IgD-negative memory B cell (primary cell): ENCODE measurements around the gene CADPS. TPM values are rescaled to one million over a fixed set of nuclear protein-coding genes. Genes with fewer than 3 reads are reported as not detected.

Experiments used
- H3K27ac Mint-ChIP-seq, 3 donors: one replicate each; pipeline ENCODE4 v1.8.0; 2020 to 2022; ENCODE audit warnings: mild to moderate bottlenecking in 3 of 3, mixed read lengths in 3 of 3, moderate library complexity in 1 of 3
- H3K27me3 Mint-ChIP-seq: one replicate; pipeline ENCODE4 v1.8.0; 2021; ENCODE audit warnings: mixed read lengths
- H3K36me3 Mint-ChIP-seq: one replicate; pipeline ENCODE4 v1.8.0; 2020; ENCODE audit warnings: mild to moderate bottlenecking, mixed read lengths
- H3K4me1 Mint-ChIP-seq, 3 donors: one replicate each; pipeline ENCODE4 v1.8.0; 2020 to 2022; ENCODE audit warnings: mixed read lengths in 3 of 3, mild to moderate bottlenecking in 1 of 3
- H3K4me3 Mint-ChIP-seq, 4 donors: one replicate each; pipeline ENCODE4 v1.8.0; 2020 to 2022; ENCODE audit warnings: mild to moderate bottlenecking in 4 of 4, mixed read lengths in 4 of 4, moderate library complexity in 3 of 4
- H3K9me3 Mint-ChIP-seq, 3 donors: one replicate each; pipeline ENCODE4 v1.8.0; 2020 to 2021; ENCODE audit warnings: mixed read lengths in 3 of 3, mild to moderate bottlenecking in 1 of 3
- polyA plus RNA-seq: library from polyadenylated mRNA; unstranded; fragments of 300-500 nt; fragmentation: Illumina TruSeq; gene quantifications from one replicate; pipeline ENCODE4 v1.2.3, GENCODE V29; 2021

Gene CADPS
- polyA plus RNA-seq, 1 donor from 2014 or later: not detected

DNA sequence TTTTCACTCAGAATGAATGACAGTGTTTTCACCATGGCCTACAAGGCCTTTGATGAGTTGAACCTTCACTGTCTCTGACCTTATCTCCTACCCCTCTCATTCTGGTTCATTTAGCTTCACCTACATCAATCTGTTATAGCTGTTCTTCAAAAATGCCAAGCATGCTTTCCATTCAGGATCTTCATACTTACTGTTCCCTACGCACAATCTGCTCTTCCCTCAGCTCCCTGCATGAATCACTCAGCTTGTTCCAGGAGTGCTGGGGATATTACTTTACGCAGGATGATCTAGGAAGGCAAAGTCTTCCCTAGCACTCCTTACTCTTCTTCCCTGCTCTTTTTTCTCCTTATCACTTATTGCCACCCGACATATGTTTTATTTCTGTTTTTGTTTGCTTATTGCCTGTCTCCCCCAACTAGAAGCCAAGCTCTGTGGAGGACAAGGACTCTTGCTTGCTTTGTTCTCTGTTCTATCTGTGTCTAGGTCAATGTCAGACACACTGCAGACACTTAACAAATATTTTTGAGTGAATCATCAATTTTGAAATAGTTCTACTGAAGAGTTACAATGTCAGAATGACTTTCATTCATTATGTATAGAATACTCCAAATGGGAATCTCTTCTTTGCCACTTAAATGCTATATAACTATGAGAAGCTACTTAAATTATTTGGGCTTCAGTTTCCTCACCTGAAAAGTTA lies 263.5 kb downstream of the CADPS start:
- H3K27ac Mint-ChIP-seq: no peak overlapping the region
- H3K36me3 Mint-ChIP-seq: no peaks in the 10 kb centered on the region
- H3K9me3 Mint-ChIP-seq: peaks cover 0 to 3% (median 0%) of the 10 kb centered on the region in 3 donors
- H3K4me3 Mint-ChIP-seq: no peak overlapping the region
- peaks cover 3% of the 10 kb centered on the region for H3K27me3 Mint-ChIP-seq
- H3K4me1 Mint-ChIP-seq: no peaks in the 10 kb centered on the region

DNA sequence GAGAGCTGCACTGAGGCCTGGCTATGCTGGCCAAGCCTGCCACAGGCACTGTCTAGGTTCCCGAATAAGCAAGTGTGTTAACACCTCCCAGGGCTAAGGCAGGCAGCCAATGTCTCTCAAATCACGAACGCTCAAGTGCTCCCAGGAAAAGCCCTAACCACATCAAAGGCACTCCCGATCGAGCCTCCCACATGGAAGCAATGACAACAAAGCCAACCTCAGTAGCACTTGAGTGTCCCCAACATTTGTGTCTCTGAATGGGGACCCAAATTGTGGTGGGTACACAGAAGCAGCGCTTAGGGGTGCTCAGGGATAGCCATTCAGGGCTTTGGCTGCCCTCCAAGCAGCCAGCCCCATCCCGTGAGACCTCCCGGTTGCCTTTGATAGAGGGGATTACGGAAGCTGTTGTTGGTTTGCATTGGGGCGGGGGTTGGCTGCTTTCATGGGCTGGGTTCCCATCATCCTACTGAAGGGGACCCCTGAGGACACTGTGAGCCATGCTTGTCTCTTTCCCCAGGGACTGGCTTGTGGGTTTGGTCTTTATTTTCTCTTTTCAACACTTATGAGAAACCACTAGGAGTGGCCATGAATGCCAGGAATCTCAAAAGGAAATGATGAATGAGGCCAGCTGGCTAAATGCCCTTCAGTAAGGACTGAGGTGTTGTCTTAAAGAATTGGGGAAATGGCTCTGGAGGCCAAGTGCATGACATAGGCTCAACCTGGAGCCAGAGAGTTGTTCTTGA lies 267.8 kb downstream of the CADPS start:
- no peaks in the 10 kb centered on the region for H3K4me1 Mint-ChIP-seq
- no peak overlapping the region for H3K27ac Mint-ChIP-seq
- H3K9me3 Mint-ChIP-seq: peaks cover 0 to 4% (median 0%) of the 10 kb centered on the region in 3 donors
- peaks cover 1% of the 10 kb centered on the region for H3K27me3 Mint-ChIP-seq
- no peaks in the 10 kb centered on the region for H3K36me3 Mint-ChIP-seq
- H3K4me3 Mint-ChIP-seq: no peak overlapping the region

DNA sequence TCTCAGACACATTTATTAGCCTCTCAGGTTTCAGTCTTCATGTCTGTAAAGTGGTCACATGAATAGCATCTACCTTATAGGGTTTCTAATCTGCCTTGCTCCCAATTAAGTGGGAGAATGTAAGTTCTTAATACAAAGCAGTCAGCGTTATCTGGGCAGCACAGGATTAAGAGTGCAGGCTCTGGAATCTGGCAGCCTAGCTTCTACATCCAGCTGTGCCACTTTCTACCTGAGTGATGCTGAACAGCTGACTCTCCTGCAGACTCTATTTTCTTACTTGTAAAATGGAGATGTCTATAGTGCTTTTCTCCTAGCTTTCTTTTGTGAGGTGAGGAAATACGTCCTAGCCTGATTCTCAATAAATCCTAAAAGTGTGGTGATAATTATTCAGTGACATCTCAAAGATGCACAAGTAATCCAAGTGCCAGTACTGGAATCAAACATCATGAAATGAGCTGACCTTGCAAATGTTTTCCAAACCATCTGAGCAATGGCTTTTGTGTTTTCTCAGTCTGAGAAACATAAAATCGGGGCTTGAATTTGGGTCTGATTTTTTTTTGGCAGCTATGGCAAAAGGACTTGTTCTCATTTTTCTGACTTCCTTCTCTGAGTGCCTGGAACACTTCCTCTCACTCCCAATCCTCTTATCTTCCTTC lies 269.7 kb downstream of the CADPS start:
- peaks cover 1% of the 10 kb centered on the region for H3K27me3 Mint-ChIP-seq
- no peaks in the 10 kb centered on the region for H3K36me3 Mint-ChIP-seq
- no peaks in the 10 kb centered on the region for H3K4me1 Mint-ChIP-seq
- H3K27ac Mint-ChIP-seq: no peak overlapping the region
- H3K9me3 Mint-ChIP-seq: peaks cover 0 to 4% (median 0%) of the 10 kb centered on the region in 3 donors
- H3K4me3 Mint-ChIP-seq: no peak overlapping the region

DNA sequence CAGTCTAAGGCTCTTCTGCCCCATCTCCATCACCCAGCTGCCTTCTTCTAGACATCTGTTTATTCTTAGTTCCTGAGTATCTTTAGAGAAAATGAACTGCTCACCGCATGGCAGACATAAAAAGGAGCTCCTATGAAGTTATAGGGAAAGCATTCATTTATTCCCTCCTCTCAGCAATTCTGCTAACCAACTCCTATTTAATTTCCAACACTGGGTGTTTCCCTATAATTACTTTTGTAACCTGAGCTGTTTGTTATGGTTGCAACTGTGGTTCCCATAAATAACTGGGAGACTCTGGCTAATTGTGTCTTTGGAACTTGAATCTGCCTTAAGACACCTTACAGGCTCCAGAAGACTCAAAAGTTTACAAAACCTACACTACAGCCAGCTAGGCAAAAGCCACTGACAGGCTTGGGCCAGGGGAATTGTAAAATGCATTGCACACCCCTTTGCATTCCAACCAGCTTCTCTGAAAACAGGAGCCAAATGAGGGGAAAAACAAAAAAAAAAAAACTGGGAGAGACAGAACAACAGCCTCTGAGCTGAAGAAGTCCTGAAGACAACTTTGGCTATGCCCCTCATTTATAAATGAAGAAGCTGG lies 270.4 kb downstream of the CADPS start:
- Mint-ChIP-seq H3K27ac (no peak overlapping the region), H3K4me1 (no peaks in the 10 kb centered on the region), H3K4me3 (no peak overlapping the region), H3K9me3 (peaks cover 0 to 4% (median 0%) of the 10 kb centered on the region in 3 donors), H3K36me3 (no peaks in the 10 kb centered on the region), H3K27me3 (no peaks in the 10 kb centered on the region)

DNA sequence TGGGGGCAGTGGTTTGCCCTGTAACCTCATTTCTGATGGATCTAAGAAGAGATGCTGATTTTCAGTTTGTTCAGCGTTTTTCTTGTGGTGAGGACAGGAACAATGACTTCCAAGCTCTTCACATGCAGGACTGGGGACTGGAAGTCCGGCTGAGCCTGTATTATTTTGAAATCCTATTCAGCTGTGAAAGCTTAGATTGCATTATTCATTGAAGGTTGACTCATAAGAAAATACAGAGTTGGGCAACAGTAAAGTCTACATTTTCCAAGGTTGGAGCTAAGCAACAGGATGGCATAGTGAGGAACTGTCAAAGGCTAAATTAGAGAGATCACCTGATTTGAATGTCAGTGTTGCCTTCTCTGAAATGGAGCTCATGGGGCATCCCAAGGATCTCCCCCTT lies 270.9 kb downstream of the CADPS start:
- Mint-ChIP-seq H3K9me3 (peaks cover 0 to 4% (median 0%) of the 10 kb centered on the region in 3 donors), H3K36me3 (no peaks in the 10 kb centered on the region), H3K4me3 (no peak overlapping the region)

DNA sequence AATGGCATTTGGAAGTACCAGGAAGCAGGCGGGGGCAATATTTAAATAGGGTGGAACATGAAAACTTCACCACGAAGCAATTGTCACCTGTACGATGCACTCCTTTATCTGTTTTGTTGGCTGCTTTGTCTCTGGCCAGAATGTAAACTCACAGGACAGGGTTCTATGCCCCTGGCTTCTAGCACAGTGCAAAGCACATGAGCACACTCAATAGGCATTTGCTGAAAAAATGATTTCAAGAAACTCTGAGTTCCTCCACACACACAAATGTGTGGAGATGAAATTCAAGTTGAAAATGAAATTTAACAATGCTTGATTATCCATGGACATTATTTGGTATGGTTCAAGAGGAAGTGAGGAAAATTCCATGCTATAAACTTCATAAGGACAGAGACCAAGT lies 272.2 kb downstream of the CADPS start:
- Mint-ChIP-seq H3K27me3 (no peaks in the 10 kb centered on the region), H3K4me3 (no peak overlapping the region), H3K4me1 (no peaks in the 10 kb centered on the region), H3K9me3 (peaks cover 0 to 4% (median 0%) of the 10 kb centered on the region in 3 donors), H3K36me3 (no peaks in the 10 kb centered on the region), H3K27ac (no peak overlapping the region)

More for the DNA sequence above, 270.9 kb downstream of the CADPS start:
- Mint-ChIP-seq H3K4me1 (no peaks in the 10 kb centered on the region), H3K27me3 (no peaks in the 10 kb centered on the region), H3K27ac (no peak overlapping the region)

DNA sequence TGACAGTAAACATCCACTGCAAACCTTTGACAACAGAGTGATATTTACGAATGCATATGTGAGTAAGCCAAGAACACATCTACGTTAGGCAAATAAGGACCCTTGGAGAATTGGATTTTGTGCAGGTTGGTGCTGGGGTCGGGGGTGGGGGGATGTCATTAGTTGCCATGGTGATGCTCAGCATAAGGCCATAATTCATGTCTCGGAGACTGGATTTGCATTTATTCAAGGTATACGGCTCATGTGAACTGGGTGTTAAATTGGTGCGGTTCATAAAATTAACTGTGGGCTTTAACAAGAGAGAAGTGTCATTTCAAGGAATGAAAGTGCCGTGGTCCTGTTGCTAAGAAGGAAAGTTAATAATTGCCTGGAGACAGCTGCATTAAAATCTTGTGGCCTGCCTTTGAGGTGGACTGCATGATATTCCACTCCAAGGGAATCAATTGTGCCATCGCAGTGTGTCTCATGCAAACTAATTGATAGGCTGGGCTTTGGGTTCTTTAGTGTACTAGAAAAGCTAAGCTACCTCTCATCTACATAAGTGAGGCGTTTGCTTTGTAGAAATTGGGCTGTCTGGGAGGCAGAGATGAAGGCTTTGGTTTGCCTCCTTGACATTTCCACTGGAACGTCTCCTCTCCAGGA lies 273.0 kb downstream of the CADPS start:
- Mint-ChIP-seq H3K9me3 (peaks cover 0 to 4% (median 0%) of the 10 kb centered on the region in 3 donors), H3K27me3 (no peaks in the 10 kb centered on the region)

DNA sequence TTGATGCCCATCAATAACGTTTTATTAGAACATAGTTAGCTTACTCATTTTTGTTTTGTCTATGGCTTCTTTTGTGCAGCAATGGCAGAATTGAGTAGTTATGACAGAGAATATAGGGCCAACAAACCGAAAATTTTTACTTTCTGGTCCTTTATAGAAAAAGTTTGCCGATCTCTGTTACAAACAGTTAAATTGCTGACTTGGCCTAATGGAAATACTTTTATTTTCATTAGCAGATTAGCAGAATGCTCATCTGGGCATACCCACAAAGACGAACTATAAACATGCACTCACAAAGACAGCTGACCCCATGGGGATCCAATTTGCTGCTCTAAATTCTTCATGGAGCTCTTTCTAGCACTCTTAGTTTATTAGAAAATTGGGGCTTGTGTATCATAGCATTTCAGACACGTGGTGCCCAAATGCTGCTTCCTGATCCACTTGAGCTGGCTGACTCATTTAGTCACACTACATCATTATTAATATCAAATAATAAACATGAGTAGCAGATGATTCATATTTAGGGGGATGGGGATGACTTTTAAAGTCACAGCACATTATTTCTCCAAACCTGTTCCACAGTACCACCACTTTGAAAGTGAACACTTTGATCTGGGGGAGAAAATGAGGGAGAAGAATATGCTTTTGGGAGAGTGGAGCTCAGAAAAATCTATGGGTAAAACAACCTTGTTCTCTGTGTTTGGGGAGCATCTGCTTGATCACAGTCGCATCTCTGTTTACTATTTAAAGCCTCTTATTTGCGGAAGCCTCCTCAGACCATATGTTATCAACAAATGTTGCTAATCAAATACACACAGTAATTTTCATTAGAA lies 273.8 kb downstream of the CADPS start:
- H3K27me3 Mint-ChIP-seq: no peaks in the 10 kb centered on the region
- H3K9me3 Mint-ChIP-seq: no peaks in the 10 kb centered on the region
- H3K4me1 Mint-ChIP-seq: no peaks in the 10 kb centered on the region
- no peaks in the 10 kb centered on the region for H3K36me3 Mint-ChIP-seq
- no peak overlapping the region for H3K27ac Mint-ChIP-seq
- no peak overlapping the region for H3K4me3 Mint-ChIP-seq

More for the DNA sequence above, 273.0 kb downstream of the CADPS start:
- H3K4me1 Mint-ChIP-seq: no peaks in the 10 kb centered on the region
- no peak overlapping the region for H3K27ac Mint-ChIP-seq
- no peak overlapping the region for H3K4me3 Mint-ChIP-seq
- H3K36me3 Mint-ChIP-seq: no peaks in the 10 kb centered on the region

DNA sequence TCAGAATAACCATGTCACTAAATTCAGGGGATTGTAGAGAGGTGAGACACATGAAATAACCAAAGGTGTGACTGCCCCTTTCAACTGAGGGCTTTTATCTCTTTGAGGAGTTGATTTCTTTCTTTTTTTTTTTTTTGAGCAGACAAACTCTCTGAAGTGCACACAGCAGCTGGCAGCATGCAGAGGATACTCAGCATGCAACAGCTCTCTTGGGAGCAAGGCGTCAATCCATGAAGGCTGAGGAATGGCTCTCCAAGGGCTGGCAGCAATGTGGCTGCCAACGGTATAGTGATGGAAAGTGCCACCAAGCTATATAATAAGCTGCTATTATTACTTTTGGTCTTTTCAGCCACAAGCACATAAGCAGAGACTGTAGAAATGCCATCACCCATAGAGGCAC lies 275.2 kb downstream of the CADPS start:
- no peak overlapping the region for H3K27ac Mint-ChIP-seq
- no peaks in the 10 kb centered on the region for H3K27me3 Mint-ChIP-seq
- H3K4me1 Mint-ChIP-seq: no peaks in the 10 kb centered on the region
- no peaks in the 10 kb centered on the region for H3K36me3 Mint-ChIP-seq
- H3K4me3 Mint-ChIP-seq: no peak overlapping the region
- H3K9me3 Mint-ChIP-seq: no peaks in the 10 kb centered on the region

DNA sequence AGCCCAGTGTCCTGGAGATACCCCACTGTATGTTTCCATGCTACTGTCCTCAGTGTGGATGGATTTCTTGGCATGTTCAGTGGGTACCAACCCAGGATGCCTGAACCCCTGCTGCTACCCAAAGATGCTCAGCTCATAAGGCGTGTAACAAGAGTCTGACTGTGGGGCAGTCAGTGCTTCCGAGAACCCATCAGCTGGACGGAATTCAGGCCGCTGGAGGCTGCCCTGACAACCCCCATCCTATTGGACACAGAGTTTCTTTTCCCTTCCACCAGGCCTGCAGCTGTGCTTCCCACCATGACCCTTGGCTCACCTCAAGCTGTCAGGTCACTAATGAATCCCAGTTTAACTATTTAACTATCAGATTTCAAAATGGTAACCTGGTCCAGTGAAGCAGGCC lies 277.7 kb downstream of the CADPS start:
- H3K27ac Mint-ChIP-seq: no peak overlapping the region
- H3K4me3 Mint-ChIP-seq: no peak overlapping the region
- no peaks in the 10 kb centered on the region for H3K36me3 Mint-ChIP-seq
- no peaks in the 10 kb centered on the region for H3K9me3 Mint-ChIP-seq
- no peaks in the 10 kb centered on the region for H3K4me1 Mint-ChIP-seq
- H3K27me3 Mint-ChIP-seq: no peaks in the 10 kb centered on the region

DNA sequence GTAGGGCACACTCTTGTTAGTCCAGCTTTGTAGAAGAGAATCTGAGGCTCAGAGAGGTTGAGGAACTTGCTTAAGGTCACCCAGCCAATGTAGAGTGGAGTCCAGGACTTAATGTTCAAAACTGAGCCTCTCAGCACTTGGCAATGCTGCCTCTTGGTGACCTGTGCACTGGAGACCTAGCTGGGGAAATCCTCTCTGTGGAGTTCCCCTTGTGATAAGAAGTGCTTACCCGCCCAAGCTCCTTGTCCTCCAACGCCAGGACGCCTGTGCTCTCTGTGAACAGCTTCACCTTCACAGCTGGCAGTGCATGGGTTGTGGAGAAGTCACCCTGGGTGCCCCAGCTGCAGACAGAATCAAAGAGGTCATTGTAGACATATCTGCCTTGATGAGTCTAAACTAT lies 282.8 kb downstream of the CADPS start:
- H3K36me3 Mint-ChIP-seq: no peaks in the 10 kb centered on the region
- H3K4me1 Mint-ChIP-seq: no peaks in the 10 kb centered on the region

DNA sequence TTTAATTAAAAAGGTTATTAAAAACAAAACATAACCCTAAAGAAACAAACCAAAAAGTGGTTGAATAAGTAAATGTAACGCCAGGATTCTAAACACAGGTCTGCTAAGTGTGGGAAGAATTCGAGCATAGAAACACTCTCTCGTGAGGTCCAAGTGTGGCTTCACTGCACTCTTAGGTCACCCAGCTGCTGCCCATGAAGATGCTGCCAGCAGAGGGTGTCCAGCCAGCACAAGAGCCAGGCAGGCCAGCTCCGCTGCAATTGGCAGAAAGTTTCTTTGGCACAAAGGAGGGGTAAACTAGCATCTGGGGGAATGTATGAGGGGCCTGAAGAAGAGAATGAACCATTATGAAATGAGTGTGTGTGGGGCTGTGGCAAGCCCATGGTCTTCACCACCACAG lies 286.1 kb downstream of the CADPS start:
- no peaks in the 10 kb centered on the region for H3K9me3 Mint-ChIP-seq
- peaks cover 5% of the 10 kb centered on the region for H3K27me3 Mint-ChIP-seq
- H3K36me3 Mint-ChIP-seq: no peaks in the 10 kb centered on the region
- no peak overlapping the region for H3K27ac Mint-ChIP-seq
- no peaks in the 10 kb centered on the region for H3K4me1 Mint-ChIP-seq
- H3K4me3 Mint-ChIP-seq: no peak overlapping the region

More for the DNA sequence above, 282.8 kb downstream of the CADPS start:
- no peak overlapping the region for H3K4me3 Mint-ChIP-seq
- no peaks in the 10 kb centered on the region for H3K9me3 Mint-ChIP-seq
- H3K27ac Mint-ChIP-seq: no peak overlapping the region
- peaks cover 5% of the 10 kb centered on the region for H3K27me3 Mint-ChIP-seq

DNA sequence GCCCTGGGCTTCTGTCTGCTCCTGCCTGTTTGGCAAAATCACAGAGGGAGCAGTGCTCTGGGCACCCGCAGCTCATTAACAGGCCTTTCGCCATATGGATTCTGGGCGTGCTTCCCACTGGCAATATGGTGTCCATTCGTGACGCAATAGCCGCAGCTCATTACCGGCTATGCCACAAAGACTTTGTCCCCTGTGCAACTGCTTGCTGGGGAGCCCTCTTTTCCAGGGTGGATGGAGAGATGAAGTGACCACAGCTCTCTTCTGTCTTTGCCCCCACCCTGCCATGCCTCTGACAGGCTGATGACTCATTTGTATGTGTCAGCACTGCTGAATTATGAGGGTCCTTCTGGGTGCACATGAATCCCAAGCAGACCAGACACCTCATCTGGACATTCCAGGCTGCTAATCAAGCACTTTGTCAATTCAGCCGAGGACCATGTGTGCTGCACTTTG lies 287.6 kb downstream of the CADPS start:
- H3K9me3 Mint-ChIP-seq: no peaks in the 10 kb centered on the region
- H3K36me3 Mint-ChIP-seq: no peaks in the 10 kb centered on the region
- no peaks in the 10 kb centered on the region for H3K4me1 Mint-ChIP-seq
- no peak overlapping the region for H3K27ac Mint-ChIP-seq
- peaks cover 5% of the 10 kb centered on the region for H3K27me3 Mint-ChIP-seq
- H3K4me3 Mint-ChIP-seq: no peak overlapping the region

DNA sequence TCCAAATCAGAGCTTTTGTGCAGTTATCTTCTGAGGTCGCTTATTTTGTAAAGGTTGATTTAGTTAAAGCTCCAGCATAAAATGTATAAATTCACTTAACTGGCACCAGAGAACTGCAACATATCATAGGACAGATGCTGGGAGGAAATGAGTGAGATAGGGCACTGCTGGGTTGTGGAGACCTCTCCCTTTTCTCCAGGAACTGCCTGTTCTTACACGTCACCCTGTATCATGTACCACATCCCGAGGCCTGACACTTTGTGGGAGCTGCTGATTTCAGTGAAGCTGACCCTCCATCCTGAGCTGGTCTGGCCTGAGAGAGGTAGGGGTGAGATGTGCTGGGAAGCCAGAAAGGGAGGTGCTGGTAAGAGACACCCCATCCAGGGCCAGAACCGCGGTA lies 288.0 kb downstream of the CADPS start:
- Mint-ChIP-seq H3K4me3 (no peak overlapping the region), H3K27me3 (peaks cover 5% of the 10 kb centered on the region), H3K4me1 (no peaks in the 10 kb centered on the region), H3K36me3 (no peaks in the 10 kb centered on the region), H3K9me3 (no peaks in the 10 kb centered on the region), H3K27ac (no peak overlapping the region)
